Measurements from ENCODE around the gene CYFIP1. TPM values are rescaled to one million over a fixed set of nuclear protein-coding genes. Genes with fewer than 3 reads are reported as not detected.
A peak's percentile ranks its signal among the peaks of the same experiment; 100 is the strongest.

The CYFIP1 gene
- total RNA-seq, 1 experiment from 2014 or later: 79.2 TPM

DNA sequence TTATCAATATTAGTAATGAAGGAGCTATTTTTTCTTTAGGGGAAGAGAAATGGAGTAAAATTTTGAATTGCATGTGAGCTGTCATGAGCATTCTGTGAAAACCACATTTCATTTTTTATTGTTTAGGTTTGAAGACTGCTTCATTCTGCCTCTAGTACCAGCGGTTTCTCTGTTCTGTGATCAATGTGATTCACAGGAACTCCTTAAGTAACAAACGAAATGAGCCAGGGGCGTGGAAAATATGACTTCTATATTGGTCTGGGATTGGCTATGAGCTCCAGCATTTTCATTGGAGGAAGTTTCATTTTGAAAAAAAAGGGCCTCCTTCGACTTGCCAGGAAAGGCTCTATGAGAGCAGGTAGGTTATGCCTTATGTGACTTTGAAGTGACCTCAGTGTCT, 128.7 kb downstream of the CYFIP1 start (continued):
- TF ChIP-seq, protein P1, sequence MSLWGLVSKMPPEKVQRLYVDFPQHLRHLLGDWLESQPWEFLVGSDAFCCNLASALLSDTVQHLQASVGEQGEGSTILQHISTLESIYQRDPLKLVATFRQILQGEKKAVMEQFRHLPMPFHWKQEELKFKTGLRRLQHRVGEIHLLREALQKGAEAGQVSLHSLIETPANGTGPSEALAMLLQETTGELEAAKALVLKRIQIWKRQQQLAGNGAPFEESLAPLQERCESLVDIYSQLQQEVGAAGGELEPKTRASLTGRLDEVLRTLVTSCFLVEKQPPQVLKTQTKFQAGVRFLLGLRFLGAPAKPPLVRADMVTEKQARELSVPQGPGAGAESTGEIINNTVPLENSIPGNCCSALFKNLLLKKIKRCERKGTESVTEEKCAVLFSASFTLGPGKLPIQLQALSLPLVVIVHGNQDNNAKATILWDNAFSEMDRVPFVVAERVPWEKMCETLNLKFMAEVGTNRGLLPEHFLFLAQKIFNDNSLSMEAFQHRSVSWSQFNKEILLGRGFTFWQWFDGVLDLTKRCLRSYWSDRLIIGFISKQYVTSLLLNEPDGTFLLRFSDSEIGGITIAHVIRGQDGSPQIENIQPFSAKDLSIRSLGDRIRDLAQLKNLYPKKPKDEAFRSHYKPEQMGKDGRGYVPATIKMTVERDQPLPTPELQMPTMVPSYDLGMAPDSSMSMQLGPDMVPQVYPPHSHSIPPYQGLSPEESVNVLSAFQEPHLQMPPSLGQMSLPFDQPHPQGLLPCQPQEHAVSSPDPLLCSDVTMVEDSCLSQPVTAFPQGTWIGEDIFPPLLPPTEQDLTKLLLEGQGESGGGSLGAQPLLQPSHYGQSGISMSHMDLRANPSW (CRISPR knock-in tag; conservative IDR thresholded peaks at IDR 0.05; ENCODE audit: low read depth): no peak

DNA sequence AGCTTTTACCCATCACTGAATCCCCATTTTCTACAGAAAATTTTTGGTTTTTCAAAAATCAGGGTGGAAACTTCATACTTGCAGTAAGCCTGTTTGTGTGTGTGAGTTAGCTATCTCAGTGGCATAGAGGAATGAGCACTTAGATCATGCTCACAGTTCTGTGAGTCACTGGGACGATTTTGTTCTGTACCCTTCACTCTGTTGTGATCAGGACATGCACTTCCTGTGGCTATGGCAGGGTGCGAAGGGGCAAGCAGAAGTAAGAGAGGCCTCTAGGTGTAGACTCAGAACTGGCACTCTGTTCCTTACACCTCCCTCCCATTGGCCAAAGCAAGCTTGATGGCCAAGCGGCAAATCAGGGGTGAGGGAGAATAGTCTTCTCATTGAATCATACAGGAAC, 130.1 kb downstream of the CYFIP1 start:
- no peak for ATAC-seq
- TF ChIP-seq RORB (CRISPR knock-in tag; IDR thresholded peaks at IDR 0.05) (no peak), ZNF263 (CRISPR knock-in tag; IDR thresholded peaks at IDR 0.05; ENCODE audit: low read depth) (no peak), RELA (CRISPR knock-in tag; IDR thresholded peaks at IDR 0.05; ENCODE audit: borderline replicate concordance) (no peak), ZNF232 (CRISPR knock-in tag; IDR thresholded peaks at IDR 0.05) (no peak), CBFB (CRISPR knock-in tag; IDR thresholded peaks at IDR 0.05; ENCODE audit: low read depth) (no peak), NFE2L1 (CRISPR knock-in tag; IDR thresholded peaks at IDR 0.05) (no peak), ZNF416 (CRISPR knock-in tag; IDR thresholded peaks at IDR 0.05) (no peak), GRHL2 (CRISPR knock-in tag; IDR thresholded peaks at IDR 0.05; ENCODE audit: insufficient replicate concordance, severe bottlenecking) (no peak), ZBTB21 (CRISPR knock-in tag; IDR thresholded peaks at IDR 0.05; ENCODE audit: borderline replicate concordance) (no peak), SP1 (CRISPR knock-in tag; conservative IDR thresholded peaks at IDR 0.05) (no peak)

DNA sequence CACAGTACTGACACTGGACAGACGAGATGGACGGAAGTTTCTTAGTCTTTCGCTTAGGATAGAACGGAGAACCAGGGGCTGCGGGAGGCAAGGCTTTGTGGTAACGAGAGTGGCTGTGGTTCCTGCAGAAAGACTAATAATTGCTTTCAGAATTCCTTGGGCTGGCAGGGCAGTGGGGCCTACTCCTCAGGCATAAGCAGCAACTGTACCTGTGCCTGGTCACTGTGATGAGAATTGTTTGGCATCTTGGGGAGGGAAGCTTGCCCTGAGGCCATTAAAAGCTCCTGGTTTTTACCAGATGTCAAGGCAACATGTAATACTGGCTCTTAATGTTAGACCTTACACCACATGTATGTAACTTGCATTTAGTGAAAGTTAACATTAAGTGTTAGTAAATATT, 134.1 kb downstream of the CYFIP1 start:
- no peaks in the 10 kb centered on the region for H3K27me3 Mint-ChIP-seq (ENCODE audit: low read depth)
- ATAC-seq (no peak), DNase-seq (ENCODE audit: low spot score) (no peak)
- ChIA-PET CTCF (no interaction called here), POLR2A (no interaction called here)
- H3K27ac Mint-ChIP-seq: peak overlapping the region; percentile 63
- peaks cover 35% of the 10 kb centered on the region for H3K36me3 Mint-ChIP-seq
- H3K9me3 Mint-ChIP-seq: no peaks in the 10 kb centered on the region
- H3K4me1 Mint-ChIP-seq: peaks cover 30% of the 10 kb centered on the region
- no peak overlapping the region for H3K4me3 Mint-ChIP-seq
- no peak for TF ChIP-seq FOXK1 (CRISPR knock-in tag; IDR thresholded peaks at IDR 0.05)
- TF ChIP-seq, protein P2, sequence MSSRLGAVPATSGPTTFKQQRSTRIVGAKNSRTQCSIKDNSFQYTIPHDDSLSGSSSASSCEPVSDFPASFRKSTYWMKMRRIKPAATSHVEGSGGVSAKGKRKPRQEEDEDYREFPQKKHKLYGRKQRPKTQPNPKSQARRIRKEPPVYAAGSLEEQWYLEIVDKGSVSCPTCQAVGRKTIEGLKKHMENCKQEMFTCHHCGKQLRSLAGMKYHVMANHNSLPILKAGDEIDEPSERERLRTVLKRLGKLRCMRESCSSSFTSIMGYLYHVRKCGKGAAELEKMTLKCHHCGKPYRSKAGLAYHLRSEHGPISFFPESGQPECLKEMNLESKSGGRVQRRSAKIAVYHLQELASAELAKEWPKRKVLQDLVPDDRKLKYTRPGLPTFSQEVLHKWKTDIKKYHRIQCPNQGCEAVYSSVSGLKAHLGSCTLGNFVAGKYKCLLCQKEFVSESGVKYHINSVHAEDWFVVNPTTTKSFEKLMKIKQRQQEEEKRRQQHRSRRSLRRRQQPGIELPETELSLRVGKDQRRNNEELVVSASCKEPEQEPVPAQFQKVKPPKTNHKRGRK (CRISPR knock-in tag; IDR thresholded peaks at IDR 0.05; ENCODE audit: borderline replicate concordance): no peak
- TF ChIP-seq, protein P3, sequence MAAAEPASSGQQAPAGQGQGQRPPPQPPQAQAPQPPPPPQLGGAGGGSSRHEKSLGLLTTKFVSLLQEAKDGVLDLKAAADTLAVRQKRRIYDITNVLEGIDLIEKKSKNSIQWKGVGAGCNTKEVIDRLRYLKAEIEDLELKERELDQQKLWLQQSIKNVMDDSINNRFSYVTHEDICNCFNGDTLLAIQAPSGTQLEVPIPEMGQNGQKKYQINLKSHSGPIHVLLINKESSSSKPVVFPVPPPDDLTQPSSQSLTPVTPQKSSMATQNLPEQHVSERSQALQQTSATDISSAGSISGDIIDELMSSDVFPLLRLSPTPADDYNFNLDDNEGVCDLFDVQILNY (CRISPR knock-in tag; IDR thresholded peaks at IDR 0.05): no peak
- no peak for TF ChIP-seq RORB (CRISPR knock-in tag; IDR thresholded peaks at IDR 0.05)
- TF ChIP-seq, protein P4, sequence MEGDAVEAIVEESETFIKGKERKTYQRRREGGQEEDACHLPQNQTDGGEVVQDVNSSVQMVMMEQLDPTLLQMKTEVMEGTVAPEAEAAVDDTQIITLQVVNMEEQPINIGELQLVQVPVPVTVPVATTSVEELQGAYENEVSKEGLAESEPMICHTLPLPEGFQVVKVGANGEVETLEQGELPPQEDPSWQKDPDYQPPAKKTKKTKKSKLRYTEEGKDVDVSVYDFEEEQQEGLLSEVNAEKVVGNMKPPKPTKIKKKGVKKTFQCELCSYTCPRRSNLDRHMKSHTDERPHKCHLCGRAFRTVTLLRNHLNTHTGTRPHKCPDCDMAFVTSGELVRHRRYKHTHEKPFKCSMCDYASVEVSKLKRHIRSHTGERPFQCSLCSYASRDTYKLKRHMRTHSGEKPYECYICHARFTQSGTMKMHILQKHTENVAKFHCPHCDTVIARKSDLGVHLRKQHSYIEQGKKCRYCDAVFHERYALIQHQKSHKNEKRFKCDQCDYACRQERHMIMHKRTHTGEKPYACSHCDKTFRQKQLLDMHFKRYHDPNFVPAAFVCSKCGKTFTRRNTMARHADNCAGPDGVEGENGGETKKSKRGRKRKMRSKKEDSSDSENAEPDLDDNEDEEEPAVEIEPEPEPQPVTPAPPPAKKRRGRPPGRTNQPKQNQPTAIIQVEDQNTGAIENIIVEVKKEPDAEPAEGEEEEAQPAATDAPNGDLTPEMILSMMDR (IDR thresholded peaks at IDR 0.05): no peak
- TF ChIP-seq TCF7 (CRISPR knock-in tag; IDR thresholded peaks at IDR 0.05; ENCODE audit: low read depth): no peak
- TF ChIP-seq, protein P5, sequence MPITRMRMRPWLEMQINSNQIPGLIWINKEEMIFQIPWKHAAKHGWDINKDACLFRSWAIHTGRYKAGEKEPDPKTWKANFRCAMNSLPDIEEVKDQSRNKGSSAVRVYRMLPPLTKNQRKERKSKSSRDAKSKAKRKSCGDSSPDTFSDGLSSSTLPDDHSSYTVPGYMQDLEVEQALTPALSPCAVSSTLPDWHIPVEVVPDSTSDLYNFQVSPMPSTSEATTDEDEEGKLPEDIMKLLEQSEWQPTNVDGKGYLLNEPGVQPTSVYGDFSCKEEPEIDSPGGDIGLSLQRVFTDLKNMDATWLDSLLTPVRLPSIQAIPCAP (CRISPR knock-in tag; IDR thresholded peaks at IDR 0.05): no peak
- TF ChIP-seq NFE2L1 (CRISPR knock-in tag; IDR thresholded peaks at IDR 0.05): no peak
- TF ChIP-seq, protein P6, sequence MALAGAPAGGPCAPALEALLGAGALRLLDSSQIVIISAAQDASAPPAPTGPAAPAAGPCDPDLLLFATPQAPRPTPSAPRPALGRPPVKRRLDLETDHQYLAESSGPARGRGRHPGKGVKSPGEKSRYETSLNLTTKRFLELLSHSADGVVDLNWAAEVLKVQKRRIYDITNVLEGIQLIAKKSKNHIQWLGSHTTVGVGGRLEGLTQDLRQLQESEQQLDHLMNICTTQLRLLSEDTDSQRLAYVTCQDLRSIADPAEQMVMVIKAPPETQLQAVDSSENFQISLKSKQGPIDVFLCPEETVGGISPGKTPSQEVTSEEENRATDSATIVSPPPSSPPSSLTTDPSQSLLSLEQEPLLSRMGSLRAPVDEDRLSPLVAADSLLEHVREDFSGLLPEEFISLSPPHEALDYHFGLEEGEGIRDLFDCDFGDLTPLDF (CRISPR knock-in tag; IDR thresholded peaks at IDR 0.05): no peak
- no peak for TF ChIP-seq ESRRA (CRISPR knock-in tag; IDR thresholded peaks at IDR 0.05; ENCODE audit: borderline replicate concordance)
- TF ChIP-seq SMAD3 (CRISPR knock-in tag; IDR thresholded peaks at IDR 0.05; ENCODE audit: borderline replicate concordance): no peak
- no peak for TF ChIP-seq ZNF121 (CRISPR knock-in tag; IDR thresholded peaks at IDR 0.05)
- TF ChIP-seq, protein P7, sequence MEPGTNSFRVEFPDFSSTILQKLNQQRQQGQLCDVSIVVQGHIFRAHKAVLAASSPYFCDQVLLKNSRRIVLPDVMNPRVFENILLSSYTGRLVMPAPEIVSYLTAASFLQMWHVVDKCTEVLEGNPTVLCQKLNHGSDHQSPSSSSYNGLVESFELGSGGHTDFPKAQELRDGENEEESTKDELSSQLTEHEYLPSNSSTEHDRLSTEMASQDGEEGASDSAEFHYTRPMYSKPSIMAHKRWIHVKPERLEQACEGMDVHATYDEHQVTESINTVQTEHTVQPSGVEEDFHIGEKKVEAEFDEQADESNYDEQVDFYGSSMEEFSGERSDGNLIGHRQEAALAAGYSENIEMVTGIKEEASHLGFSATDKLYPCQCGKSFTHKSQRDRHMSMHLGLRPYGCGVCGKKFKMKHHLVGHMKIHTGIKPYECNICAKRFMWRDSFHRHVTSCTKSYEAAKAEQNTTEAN (CRISPR knock-in tag; IDR thresholded peaks at IDR 0.05): no peak
- TF ChIP-seq ZNF423 (CRISPR knock-in tag; IDR thresholded peaks at IDR 0.05): no peak
- no peak for TF ChIP-seq NR1H2 (CRISPR knock-in tag; IDR thresholded peaks at IDR 0.05)
- no peak for TF ChIP-seq RELA (CRISPR knock-in tag; IDR thresholded peaks at IDR 0.05; ENCODE audit: borderline replicate concordance)
- TF ChIP-seq NFYB (CRISPR knock-in tag; conservative IDR thresholded peaks at IDR 0.05; ENCODE audit: low read depth): no peak

More for the DNA sequence above, 130.1 kb downstream of the CYFIP1 start:
- Mint-ChIP-seq H3K4me3 (no peak overlapping the region), H3K27ac (no peak overlapping the region), H3K27me3 (ENCODE audit: low read depth) (no peaks in the 10 kb centered on the region), H3K4me1 (peaks cover 17% of the 10 kb centered on the region), H3K9me3 (no peaks in the 10 kb centered on the region), H3K36me3 (peaks cover 47% of the 10 kb centered on the region)
- DNase-seq (ENCODE audit: low spot score): no peak
- POLR2A ChIA-PET: no interaction called here
- CTCF ChIA-PET: no interaction called here

Measured in WTC11 (cell line).